ENCODE measurements around the gene ADRB2.

The ADRB2 gene

GRCh38 chr5:148830211-148830610 is 3.8 kb downstream of the ADRB2 start:
- DNase-seq (ENCODE audit: low spot score) (no peak), FAIRE-seq (no peak)

- FAIRE-seq (no peak), DNase-seq (ENCODE audit: low spot score) (no peak)
Measured at GRCh38 chr5:148831590-148832565, 5.5 kb downstream of the ADRB2 start.

- DNase-seq (ENCODE audit: low spot score) (no peak), FAIRE-seq (no peak)
Measured at GRCh38 chr5:148833122-148833521, 6.7 kb downstream of the ADRB2 start.

GRCh38 chr5:148833925-148834324 is 7.5 kb downstream of the ADRB2 start:
- no peak for DNase-seq (ENCODE audit: low spot score)
- no peak for FAIRE-seq

- FAIRE-seq (no peak), DNase-seq (ENCODE audit: low spot score) (no peak)
Measured at GRCh38 chr5:148834689-148835088, 8.3 kb downstream of the ADRB2 start.

GRCh38 chr5:148836272-148837250 is 10.2 kb downstream of the ADRB2 start:
- FAIRE-seq, result no peak
- no peak for DNase-seq (ENCODE audit: low spot score)

GRCh38 chr5:148837383-148837782 is 11.0 kb downstream of the ADRB2 start:
- FAIRE-seq (no peak), DNase-seq (ENCODE audit: low spot score) (no peak)

GRCh38 chr5:148838357-148838756 is 11.9 kb downstream of the ADRB2 start:
- no peak for FAIRE-seq
- DNase-seq (ENCODE audit: low spot score), result no peak

GRCh38 chr5:148839960-148840359 is 13.5 kb downstream of the ADRB2 start:
- FAIRE-seq, result no peak
- DNase-seq (ENCODE audit: low spot score), result no peak

- FAIRE-seq (no peak), DNase-seq (ENCODE audit: low spot score) (no peak)
Measured at GRCh38 chr5:148840531-148840930, 14.1 kb downstream of the ADRB2 start.

- DNase-seq (ENCODE audit: low spot score) (no peak), FAIRE-seq (no peak)
Measured at GRCh38 chr5:148841519-148841918, 15.1 kb downstream of the ADRB2 start.

GRCh38 chr5:148842161-148842560 is 15.8 kb downstream of the ADRB2 start:
- DNase-seq (ENCODE audit: low spot score) (no peak), FAIRE-seq (no peak)

- DNase-seq (ENCODE audit: low spot score), result no peak
- no peak for FAIRE-seq
Measured at GRCh38 chr5:148843510-148844318, 17.3 kb downstream of the ADRB2 start.

- DNase-seq (ENCODE audit: low spot score) (no peak), FAIRE-seq (no peak)
Measured at GRCh38 chr5:148844433-148845280, 18.2 kb downstream of the ADRB2 start.

GRCh38 chr5:148846930-148847329 is 20.5 kb downstream of the ADRB2 start:
- DNase-seq (ENCODE audit: low spot score) (no peak), FAIRE-seq (no peak)

- FAIRE-seq (no peak), DNase-seq (ENCODE audit: low spot score) (no peak)
Measured at GRCh38 chr5:148847456-148847855, 21.0 kb downstream of the ADRB2 start.

- FAIRE-seq (no peak), DNase-seq (ENCODE audit: low spot score) (no peak)
Measured at GRCh38 chr5:148848393-148849031, 22.1 kb downstream of the ADRB2 start.

GRCh38 chr5:148849461-148849860 is 23.1 kb downstream of the ADRB2 start:
- FAIRE-seq (peak; percentile 40), DNase-seq (ENCODE audit: low spot score) (no peak)

GRCh38 chr5:148850836-148851235 is 24.4 kb downstream of the ADRB2 start:
- DNase-seq (ENCODE audit: low spot score), result no peak
- FAIRE-seq, result no peak

GRCh38 chr5:148853868-148854267 is 27.5 kb downstream of the ADRB2 start:
- FAIRE-seq, result no peak
- no peak for DNase-seq (ENCODE audit: low spot score)
